Mammary epithelial cell (primary cell): ENCODE results near the gene NPAS3.

ENCODE experiments used
- CTCF ChIP-seq, 2 donors: IDR thresholded peaks in 1 of 2; conservative IDR thresholded peaks in 1 of 2; 2 replicates each; pipeline ENCODE4 v1.5.1; 2011 to 2012; ENCODE audit warnings: inconsistent platforms in 2 of 2, low read length in 2 of 2, mild to moderate bottlenecking in 2 of 2, control low read depth in 1 of 2, low read depth in 1 of 2; ENCODE audit not compliant: insufficient read depth in 1 of 2; ENCODE audit errors: extremely low read depth in 1 of 2
- EZH2 ChIP-seq: IDR thresholded peaks from 2 replicates; pipeline ENCODE4 v1.6.1; 2012; ENCODE audit warnings: low read length, inconsistent platforms, borderline replicate concordance

- no peak for TF ChIP-seq CTCF (conservative IDR thresholded peaks at IDR 0.05 in 1 of 2, IDR thresholded peaks at IDR 0.05 in 1 of 2; ENCODE audit: extremely low read depth in 1 of 2, insufficient read depth in 1 of 2, low read depth in 1 of 2, low read length in 2 of 2)
- no peak for TF ChIP-seq EZH2
Observed at GRCh38 chr14:33756833-33757232, 818.2 kb downstream of the NPAS3 start.
